Osteoblast (primary cell): ENCODE results near the gene ACSL5. TPM values are rescaled to one million over a fixed set of nuclear protein-coding genes. Genes with fewer than 3 reads are reported as not detected.

Source experiments
- DNase-seq: peaks from one replicate; pipeline ENCODE4 v3.0.0; 2011; ENCODE audit warnings: low spot score, mixed read lengths; ENCODE audit not compliant: insufficient read length; ENCODE audit errors: missing footprints
- H2AFZ ChIP-seq: 2 replicates; pipeline ENCODE4 v1.6.0; 2011; ENCODE audit warnings: mild to moderate bottlenecking, low read length
- H3K27ac ChIP-seq: 2 replicates; pipeline ENCODE4 v1.5.1; 2011; ENCODE audit warnings: mild to moderate bottlenecking, low read depth, low read length, moderate library complexity
- H3K27me3 ChIP-seq: 2 replicates; pipeline ENCODE4 v1.6.0; 2012; ENCODE audit warnings: mild to moderate bottlenecking, control low read depth, inconsistent platforms, low read length, moderate library complexity; ENCODE audit not compliant: insufficient read depth
- H3K36me3 ChIP-seq: 2 replicates; pipeline ENCODE4 v1.5.1; 2011; ENCODE audit warnings: mild to moderate bottlenecking, low read length, control low read depth, moderate library complexity; ENCODE audit not compliant: insufficient read depth
- H3K4me1 ChIP-seq: 2 replicates; pipeline ENCODE4 v1.5.1; 2011; ENCODE audit warnings: mild to moderate bottlenecking, low read length, control low read depth, moderate library complexity; ENCODE audit not compliant: insufficient read depth
- H3K4me2 ChIP-seq: 2 replicates; pipeline ENCODE4 v1.6.0; 2011; ENCODE audit warnings: mild to moderate bottlenecking, low read length; ENCODE audit not compliant: insufficient read depth
- H3K4me3 ChIP-seq: fragments of 200-600 bp; sonication (generic); 3 replicates; pipeline ENCODE4 v1.5.1; 2012; ENCODE audit warnings: mild to moderate bottlenecking, low read length, inconsistent platforms; ENCODE audit not compliant: insufficient read depth
- H3K79me2 ChIP-seq: 2 replicates; pipeline ENCODE4 v1.6.0; 2012; ENCODE audit warnings: mild to moderate bottlenecking, low read length, control low read depth, inconsistent platforms; ENCODE audit not compliant: insufficient read depth
- H3K9me3 ChIP-seq: 2 replicates; pipeline ENCODE4 v1.5.1; 2011; ENCODE audit warnings: low read depth, low read length, control low read depth
- H4K20me1 ChIP-seq: 2 replicates; pipeline ENCODE4 v1.6.0; 2012; ENCODE audit warnings: mild to moderate bottlenecking, low read length, control low read depth; ENCODE audit not compliant: insufficient read depth
- total RNA-seq: library from RNA; depleted of rRNA; stranded (reverse); fragments of >200 nt; gene quantifications from 2 replicates; pipeline ENCODE4 v1.2.3, GENCODE V29; 2012
- TF ChIP-seq, protein P1 (sequence below): IDR thresholded peaks from 2 replicates; pipeline ENCODE4 v1.5.1; 2011; ENCODE audit warnings: mild to moderate bottlenecking, low read depth, low read length, moderate library complexity; ENCODE audit errors: extremely low read depth

ACSL5 gene
- total RNA-seq, 1 donor: 5.1 TPM

DNA sequence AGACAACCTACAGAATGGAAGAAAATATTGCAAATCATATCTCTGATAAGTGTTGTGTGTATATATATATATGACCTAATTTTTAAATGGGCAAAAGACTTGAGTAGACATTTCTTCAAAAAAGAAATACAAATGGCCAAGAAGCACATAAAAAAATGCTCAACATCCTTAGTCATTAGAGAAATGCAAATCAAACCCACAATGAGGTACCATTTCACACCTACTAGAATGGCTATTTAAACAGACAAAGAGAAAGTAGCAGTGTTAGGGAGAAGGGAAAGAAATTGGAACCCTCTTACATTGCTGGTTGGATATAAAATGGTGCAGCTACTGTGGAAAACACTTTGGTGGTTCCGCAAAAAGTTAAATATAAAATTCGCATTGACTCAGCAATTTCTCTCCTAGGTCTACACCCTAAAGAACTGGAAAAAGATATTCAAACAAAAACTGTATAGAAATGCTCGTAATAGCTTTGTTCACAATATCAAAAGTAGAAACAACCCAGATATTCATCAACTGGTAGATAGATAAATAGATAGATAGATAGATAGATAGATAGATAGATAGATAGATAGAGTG is 16.3 kb downstream of the ACSL5 start:
- Histone ChIP-seq H3K27me3 (peaks cover 6% of the 10 kb centered on the region), H3K4me3 (no peak overlapping the region), H3K4me2 (no peak overlapping the region), H4K20me1 (no peaks in the 10 kb centered on the region), H3K36me3 (no peaks in the 10 kb centered on the region), H3K4me1 (no peaks in the 10 kb centered on the region), H3K9me3 (no peaks in the 10 kb centered on the region), H3K27ac (no peak overlapping the region), H2AFZ (no peak overlapping the region), H3K79me2 (no peaks in the 10 kb centered on the region)
- no peak for DNase-seq
- TF ChIP-seq, protein P1, sequence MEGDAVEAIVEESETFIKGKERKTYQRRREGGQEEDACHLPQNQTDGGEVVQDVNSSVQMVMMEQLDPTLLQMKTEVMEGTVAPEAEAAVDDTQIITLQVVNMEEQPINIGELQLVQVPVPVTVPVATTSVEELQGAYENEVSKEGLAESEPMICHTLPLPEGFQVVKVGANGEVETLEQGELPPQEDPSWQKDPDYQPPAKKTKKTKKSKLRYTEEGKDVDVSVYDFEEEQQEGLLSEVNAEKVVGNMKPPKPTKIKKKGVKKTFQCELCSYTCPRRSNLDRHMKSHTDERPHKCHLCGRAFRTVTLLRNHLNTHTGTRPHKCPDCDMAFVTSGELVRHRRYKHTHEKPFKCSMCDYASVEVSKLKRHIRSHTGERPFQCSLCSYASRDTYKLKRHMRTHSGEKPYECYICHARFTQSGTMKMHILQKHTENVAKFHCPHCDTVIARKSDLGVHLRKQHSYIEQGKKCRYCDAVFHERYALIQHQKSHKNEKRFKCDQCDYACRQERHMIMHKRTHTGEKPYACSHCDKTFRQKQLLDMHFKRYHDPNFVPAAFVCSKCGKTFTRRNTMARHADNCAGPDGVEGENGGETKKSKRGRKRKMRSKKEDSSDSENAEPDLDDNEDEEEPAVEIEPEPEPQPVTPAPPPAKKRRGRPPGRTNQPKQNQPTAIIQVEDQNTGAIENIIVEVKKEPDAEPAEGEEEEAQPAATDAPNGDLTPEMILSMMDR: no peak

DNA sequence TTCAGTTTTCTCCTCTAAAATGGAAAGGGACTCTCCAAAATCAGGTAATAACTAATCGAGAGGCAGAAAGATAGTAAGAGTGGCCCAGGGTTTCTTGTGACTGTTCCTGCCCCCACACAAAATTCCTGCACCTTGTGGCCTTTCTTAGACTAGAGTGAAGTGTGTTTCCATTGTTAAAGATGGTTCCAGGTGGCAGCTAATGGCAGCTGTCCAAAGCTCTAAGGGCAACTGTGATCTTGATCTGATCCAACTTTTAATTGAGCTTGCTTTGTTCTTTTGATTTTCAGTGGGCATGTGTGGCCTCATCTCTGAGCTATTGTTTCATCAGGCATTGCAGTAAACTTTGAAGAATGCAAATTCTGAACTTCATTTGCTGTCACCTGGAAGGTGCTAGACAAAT is 19.4 kb downstream of the ACSL5 start:
- Histone ChIP-seq H4K20me1 (no peaks in the 10 kb centered on the region), H3K27ac (no peak overlapping the region), H3K27me3 (peaks cover 17% of the 10 kb centered on the region), H3K79me2 (no peaks in the 10 kb centered on the region), H3K4me2 (no peak overlapping the region), H3K4me1 (no peaks in the 10 kb centered on the region), H3K9me3 (no peaks in the 10 kb centered on the region), H3K4me3 (no peak overlapping the region), H3K36me3 (no peaks in the 10 kb centered on the region), H2AFZ (no peak overlapping the region)
- no peak for DNase-seq
- TF ChIP-seq, protein P1: no peak

DNA sequence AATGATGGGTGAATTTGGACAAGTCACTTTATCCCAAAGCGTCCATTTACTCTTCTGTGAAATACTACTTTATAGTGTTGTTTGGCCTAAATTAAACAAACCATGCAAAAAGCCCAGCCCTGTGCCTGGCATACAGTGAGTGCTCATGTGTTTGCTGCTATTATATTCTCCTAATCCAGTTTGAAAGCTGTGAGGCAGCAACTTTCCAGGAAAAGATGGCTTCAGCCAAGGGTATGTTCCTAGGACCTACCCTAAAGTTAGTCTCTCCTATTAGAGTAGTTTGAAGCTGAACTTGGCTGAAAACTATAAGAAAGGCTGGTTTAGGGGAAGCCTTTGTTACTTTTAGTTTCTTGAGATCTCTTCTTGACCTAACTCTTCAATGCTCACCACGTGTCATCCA is 19.9 kb downstream of the ACSL5 start:
- DNase-seq: no peak
- TF ChIP-seq, protein P1: no peak

DNA sequence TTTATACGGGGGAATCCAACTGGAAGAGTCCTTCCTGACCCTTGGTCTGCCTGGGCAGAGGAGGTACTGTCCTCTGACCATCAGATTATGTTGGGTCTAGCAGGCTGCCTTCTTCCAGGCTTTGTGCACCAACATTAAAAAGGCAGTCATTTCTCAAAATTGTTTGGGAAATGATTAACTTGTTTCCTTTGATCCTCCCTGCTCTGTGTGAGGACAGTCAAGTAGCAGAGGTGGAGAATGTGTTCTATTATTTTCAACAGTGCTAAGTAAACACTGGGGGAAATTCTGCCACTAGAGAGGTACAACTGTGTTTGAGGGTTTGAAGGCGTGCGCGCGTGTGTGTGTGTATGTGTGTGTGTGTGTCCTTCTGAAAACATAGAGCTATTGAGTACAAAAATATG is 20.6 kb downstream of the ACSL5 start:
- no peak for DNase-seq
- H3K4me3 ChIP-seq: no peak overlapping the region

More for the DNA sequence above, 19.9 kb downstream of the ACSL5 start:
- Histone ChIP-seq H3K36me3 (no peaks in the 10 kb centered on the region), H3K27me3 (peaks cover 17% of the 10 kb centered on the region), H2AFZ (no peak overlapping the region), H3K79me2 (no peaks in the 10 kb centered on the region), H3K9me3 (no peaks in the 10 kb centered on the region), H3K4me3 (no peak overlapping the region), H3K4me1 (no peaks in the 10 kb centered on the region), H4K20me1 (no peaks in the 10 kb centered on the region), H3K4me2 (no peak overlapping the region), H3K27ac (no peak overlapping the region)

More for the DNA sequence above, 20.6 kb downstream of the ACSL5 start:
- no peaks in the 10 kb centered on the region for H3K36me3 ChIP-seq
- H3K27me3 ChIP-seq: peaks cover 17% of the 10 kb centered on the region
- no peaks in the 10 kb centered on the region for H4K20me1 ChIP-seq
- no peaks in the 10 kb centered on the region for H3K79me2 ChIP-seq
- H3K9me3 ChIP-seq: no peaks in the 10 kb centered on the region
- no peak overlapping the region for H2AFZ ChIP-seq
- TF ChIP-seq, protein P1: no peak
- no peaks in the 10 kb centered on the region for H3K4me1 ChIP-seq
- no peak overlapping the region for H3K27ac ChIP-seq
- no peak overlapping the region for H3K4me2 ChIP-seq
